IMR-90 (cell line): ENCODE data around the gene NEDD4L. TPM values are rescaled to one million over a fixed set of nuclear protein-coding genes. Genes with fewer than 3 reads are reported as not detected.

ENCODE experiments used
- ATAC-seq: fragments of 200-7000 bp; cut with Tn5 transposase; 2 replicates; pipeline ENCODE4 v1.9.1; 2020; ENCODE audit warnings: low read depth, mild to moderate bottlenecking, moderate library complexity
- BruUV-seq: library from RNA; stranded (reverse); fragments of 400-500 nt; replicated peaks from 2 replicates; lab custom pipeline; 2021; lab: Mats Ljungman, UMichigan
- CTCF ChIA-PET: fragments of 300-600 bp; formaldehyde crosslinking; extraction: SDS; loops from one replicate; lab custom pipeline; 2021; ENCODE audit warnings: antibody characterized with exemption; lab: Yijun Ruan, JAX
- POLR2A ChIA-PET: fragments of 300-600 bp; sonication (Branson Sonifier 250); formaldehyde crosslinking; loops from one replicate; lab custom pipeline; 2022; ENCODE audit warnings: antibody characterized with exemption; ENCODE audit not compliant: unreplicated experiment; lab: Charles Lee
- DNase-seq: peaks from one replicate; pipeline ENCODE4 v3.0.0; 2013
- H2AFZ ChIP-seq: replicated peaks from 2 replicates; pipeline ENCODE3; 2013; ENCODE audit warnings: low read length, mild to moderate bottlenecking; ENCODE audit not compliant: poor library complexity
- H2AK5ac ChIP-seq: 2 replicates; pipeline ENCODE4 v1.6.1; 2013; ENCODE audit warnings: low read depth, low read length, inconsistent platforms
- H2AK9ac ChIP-seq: replicated peaks from 2 replicates; pipeline ENCODE3; 2013; ENCODE audit warnings: mild to moderate bottlenecking, low read depth, low read length, moderate library complexity; ENCODE audit not compliant: poor library complexity
- H2BK120ac ChIP-seq: 2 replicates; pipeline ENCODE4 v1.6.1; 2013; ENCODE audit warnings: low read depth, low read length, inconsistent platforms
- H2BK15ac ChIP-seq: 3 replicates; pipeline ENCODE4 v1.6.1; 2013; ENCODE audit warnings: low read depth, low read length, inconsistent platforms
- H2BK20ac ChIP-seq: 2 replicates; pipeline ENCODE4 v1.6.1; 2013; ENCODE audit warnings: low read depth, mild to moderate bottlenecking, inconsistent platforms, low read length, moderate library complexity
- H2BK5ac ChIP-seq: 2 replicates; pipeline ENCODE4 v1.6.1; 2013; ENCODE audit warnings: mild to moderate bottlenecking, low read depth, low read length, inconsistent platforms; ENCODE audit not compliant: poor library complexity, severe bottlenecking
- H3K14ac ChIP-seq: replicated peaks from 2 replicates; pipeline ENCODE4 v1.6.1; 2013; ENCODE audit warnings: low read depth, low read length, inconsistent platforms
- H3K18ac ChIP-seq: 2 replicates; pipeline ENCODE4 v1.6.1; 2013; ENCODE audit warnings: low read depth, low read length, control low read depth
- H3K23ac ChIP-seq: 2 replicates; pipeline ENCODE4 v1.6.1; 2013; ENCODE audit warnings: low read depth, low read length, inconsistent platforms
- H3K27ac ChIP-seq: 2 replicates; pipeline ENCODE4 v1.5.1; 2013; ENCODE audit warnings: mild to moderate bottlenecking, control low read depth, low read length; ENCODE audit not compliant: insufficient read depth
- H3K27me3 ChIP-seq: 2 replicates; pipeline ENCODE4 v1.6.1; 2013; ENCODE audit warnings: low read length; ENCODE audit not compliant: control insufficient read depth, insufficient read depth
- H3K36me3 ChIP-seq: 2 replicates; pipeline ENCODE4 v1.6.1; 2013; ENCODE audit warnings: low read length, mixed read lengths; ENCODE audit not compliant: control insufficient read depth, insufficient read depth
- H3K4ac ChIP-seq: 2 replicates; pipeline ENCODE4 v1.6.1; 2013; ENCODE audit warnings: low read depth, low read length, inconsistent platforms
- H3K4me1 ChIP-seq: 2 replicates; pipeline ENCODE4 v1.6.1; 2013; ENCODE audit warnings: low read length, mixed read lengths; ENCODE audit not compliant: control insufficient read depth, insufficient read depth
- H3K4me2 ChIP-seq: 2 replicates; pipeline ENCODE4 v1.6.1; 2013; ENCODE audit warnings: low read depth, mild to moderate bottlenecking, control low read depth, low read length, moderate library complexity
- H3K4me3 ChIP-seq: 2 replicates; pipeline ENCODE4 v1.5.1; 2013; ENCODE audit warnings: low read depth, mild to moderate bottlenecking, control low read depth, low read length, moderate library complexity; ENCODE audit not compliant: insufficient read depth
- H3K56ac ChIP-seq: 2 replicates; pipeline ENCODE4 v1.6.1; 2013; ENCODE audit warnings: low read length, inconsistent platforms; ENCODE audit not compliant: insufficient read depth; ENCODE audit errors: extremely low read depth
- H3K79me1 ChIP-seq, 2 experiments: 2 replicates each; pipeline ENCODE4 v1.6.1; 2013; ENCODE audit warnings: low read length in 2 of 2, inconsistent platforms in 1 of 2, low read depth in 1 of 2
- H3K9ac ChIP-seq: 2 replicates; pipeline ENCODE4 v1.6.1; 2013; ENCODE audit warnings: low read depth, low read length, control low read depth
- H3K9me1 ChIP-seq: 2 replicates; pipeline ENCODE4 v1.6.1; 2013; ENCODE audit warnings: low read length, inconsistent platforms; ENCODE audit not compliant: insufficient read depth
- H3K9me3 ChIP-seq: 2 replicates; pipeline ENCODE4 v1.6.1; 2013; ENCODE audit warnings: low read length; ENCODE audit not compliant: control insufficient read depth, insufficient read depth
- H4K20me1 ChIP-seq: 2 replicates; pipeline ENCODE4 v1.6.1; 2013; ENCODE audit warnings: low read length, inconsistent platforms; ENCODE audit not compliant: insufficient read depth
- H4K5ac ChIP-seq: 2 replicates; pipeline ENCODE4 v1.6.1; 2013; ENCODE audit warnings: mild to moderate bottlenecking, low read depth, low read length, control low read depth
- H4K8ac ChIP-seq, 2 experiments: 2 replicates each; pipeline ENCODE4 v1.6.1; 2013; ENCODE audit warnings: low read depth in 2 of 2, low read length in 2 of 2, control low read depth in 1 of 2, inconsistent platforms in 1 of 2
- H4K91ac ChIP-seq: 2 replicates; pipeline ENCODE4 v1.6.1; 2013; ENCODE audit warnings: low read depth, low read length, inconsistent platforms; ENCODE audit not compliant: insufficient read depth
- BHLHE40 ChIP-seq: fragments of 150-350 bp; IDR thresholded peaks from 2 replicates; pipeline ENCODE4 v1.6.1; 2016; ENCODE audit warnings: mild to moderate bottlenecking, low read depth, low read length
- CEBPB ChIP-seq: IDR thresholded peaks from 2 replicates; pipeline ENCODE4 v1.6.1; 2012; ENCODE audit warnings: low read depth, low read length, improper control_type of control experiment
- CHD1 ChIP-seq: IDR thresholded peaks from 2 replicates; pipeline ENCODE4 v1.6.1; 2012; ENCODE audit warnings: low read depth, low read length, improper control_type of control experiment
- ELK1 ChIP-seq: fragments of 150-350 bp; IDR thresholded peaks from 2 replicates; pipeline ENCODE4 v1.6.1; 2016; ENCODE audit warnings: low read depth, mild to moderate bottlenecking, low read length, moderate library complexity, borderline replicate concordance
- FOS ChIP-seq: fragments of 150-350 bp; IDR thresholded peaks from 2 replicates; pipeline ENCODE4 v1.6.1; 2016; ENCODE audit warnings: low read depth, low read length
- MAFK ChIP-seq: IDR thresholded peaks from 2 replicates; pipeline ENCODE4 v1.6.1; 2012; ENCODE audit warnings: low read depth, low read length, improper control_type of control experiment
- RFX5 ChIP-seq: IDR thresholded peaks from 2 replicates; pipeline ENCODE4 v1.8.0; 2012; ENCODE audit warnings: low read depth, mild to moderate bottlenecking, low read length, moderate library complexity
- SMC3 ChIP-seq: fragments of 150-350 bp; IDR thresholded peaks from 2 replicates; pipeline ENCODE4 v1.6.1; 2016; ENCODE audit warnings: low read depth, mild to moderate bottlenecking, antibody characterized with exemption, low read length, moderate library complexity
- WGBS, 2 experiments: methylation state at CpG; one replicate each; pipeline versions ENCODE4 v1.1.5 to v1.1.7; 2013; ENCODE audit warnings: missing lambda C conversion rate in 2 of 2; ENCODE audit not compliant: insufficient read length in 1 of 2; ENCODE audit errors: extremely low coverage in 2 of 2; 5-methylcytosine and 5-hydroxymethylcytosine counted together
- dilution Hi-C: fragments of 300-500 bp; cut with HindIII; formaldehyde crosslinking; loops from one replicate; pipeline ENCODE4 v1.14.3; 2018; ENCODE audit warnings: low sequenced_read_pairs; ENCODE audit not compliant: unreplicated experiment
- in situ Hi-C: fragments of 300-500 bp; cut with MboI; formaldehyde crosslinking; loops from 3 replicates; pipeline ENCODE4 v1.14.3; 2019; ENCODE audit warnings: low sequenced_read_pairs, inconsistent platforms, mixed read lengths
- intact Hi-C: fragments of 100-400 bp; cut with micrococcal nuclease; formaldehyde crosslinking; loops from 2 replicates; pipeline ENCODE4 v1.10.0; 2022
- polyA plus RNA-seq, 3 experiments: library from polyadenylated mRNA; depleted of rRNA; stranded (reverse); fragments of >200 nt; gene quantifications; 2 replicates each; pipeline ENCODE4 v1.2.3, GENCODE V29; 2012; ENCODE audit warnings: low replicate concordance in 1 of 3
- total RNA-seq: library from RNA; depleted of rRNA; stranded (reverse); fragments of >200 nt; gene quantifications from 2 replicates; pipeline ENCODE4 v1.2.3, GENCODE V29; 2012

The NEDD4L gene
- total and polyA plus RNA-seq, 2 of the 4 experiments (the other 2 are of a cell fraction) = 10.0 to 10.9 TPM

DNA sequence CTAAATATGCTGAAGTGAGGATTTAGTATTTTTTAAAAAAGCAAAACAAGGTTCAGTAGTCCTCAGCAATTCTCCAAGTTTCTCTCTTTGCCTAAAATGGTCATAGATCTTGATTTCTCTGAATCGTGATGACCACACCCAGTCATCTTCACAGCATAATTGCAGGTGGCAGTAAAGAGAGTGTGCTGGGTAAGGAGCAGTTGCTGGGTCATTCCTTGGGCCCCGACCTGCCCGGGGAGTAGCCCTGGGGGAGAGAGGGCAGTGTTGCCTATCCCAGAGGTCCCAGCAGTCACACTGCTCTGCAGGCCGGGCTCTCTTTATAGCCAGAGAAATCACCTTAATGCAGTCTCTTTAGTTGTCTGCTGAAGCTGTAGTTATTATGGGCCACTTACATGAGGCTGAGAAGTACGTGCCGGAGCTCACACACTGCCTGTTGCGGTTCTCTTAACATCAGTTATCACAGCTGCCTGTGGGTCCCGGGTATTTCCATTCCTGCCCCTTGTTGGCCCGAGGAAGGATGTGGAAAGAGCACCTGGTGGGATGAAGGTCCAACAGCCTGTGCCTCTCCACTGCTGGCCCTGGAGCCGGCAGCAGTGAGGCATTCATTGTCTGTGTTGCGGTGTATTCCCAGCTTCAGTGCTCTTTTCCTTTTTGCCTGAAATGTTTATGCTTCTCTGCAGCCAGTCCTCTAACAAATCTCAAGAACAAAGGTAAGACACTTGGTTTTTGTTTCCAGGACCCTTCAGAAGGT, 354.8 kb downstream of the NEDD4L start (continued):
- TF ChIP-seq ELK1 = no peak

GRCh38 chr18:58400331-58400870, 356.4 kb downstream of the NEDD4L start:
- Histone ChIP-seq H3K4ac (no peak overlapping the region), H2AK9ac (no peak overlapping the region), H4K20me1 (no peaks in the 10 kb centered on the region), H3K4me1 (no peaks in the 10 kb centered on the region), H3K56ac (no peak overlapping the region), H3K18ac (no peak overlapping the region), H3K27ac (no peak overlapping the region), H3K4me2 (no peak overlapping the region), H2BK15ac (no peak overlapping the region), H2BK5ac (no peak overlapping the region), H4K8ac (no peak overlapping the region), H2AK5ac (no peak overlapping the region), H3K9me1 (peaks cover 1% of the 10 kb centered on the region; the same call in 1 of the 2 replicates), H3K14ac (no peak overlapping the region), H3K27me3 (no peaks in the 10 kb centered on the region; the same call in 1 of the 2 replicates), H2BK120ac (no peak overlapping the region), H3K79me1 (no peaks in the 10 kb centered on the region), H2AFZ (no peak overlapping the region), H3K36me3 (no peaks in the 10 kb centered on the region; the same call in 1 of the 2 replicates), H3K4me3 (no peak overlapping the region), H4K5ac (no peak overlapping the region), H4K91ac (no peak overlapping the region), H3K9me3 (no peaks in the 10 kb centered on the region), H3K9ac (no peak overlapping the region), H2BK20ac (no peak overlapping the region), H3K23ac (no peak overlapping the region)
- DNase-seq = no peak
- intact Hi-C loops = no loop called here
- ChIA-PET CTCF (no interaction called here), POLR2A (no interaction called here)
- WGBS, 2 experiments = 89% methylated on average over 5 of the region's 14 CpGs; no CpG with 5 or more reads in 1 of the 2 experiments
- no TSS peak for BruUV-seq
- TF ChIP-seq FOS (no peak), SMC3 (no peak), CHD1 (no peak), RFX5 (no peak), MAFK (no peak), CEBPB (no peak), BHLHE40 (no peak)
- dilution Hi-C loops = no loop called here
- in situ Hi-C loops = no loop called here
- no peak for ATAC-seq
